HG03558 (cell line): Measurements from ENCODE around the gene DENND11.
A peak's percentile ranks its signal among the peaks of the same experiment; 100 is the strongest.
"Not testable (repeated sequence)": the region's sequence is repeated elsewhere in the genome, so short reads cannot be mapped to it uniquely, and the experiment has no call there.

ENCODE experiments used
- ATAC-seq: cut with Tn5 transposase; IDR thresholded peaks from one replicate; pipeline ENCODE4 v1.9.1; 2021; ENCODE audit warnings: moderate number of reproducible peaks; ENCODE audit not compliant: unreplicated experiment; ENCODE audit errors: extremely low read depth

DENND11 gene

GRCh38 chr7:141709749-141710148, 7.8 kb upstream of the DENND11 start:
- no peak for ATAC-seq

DNA sequence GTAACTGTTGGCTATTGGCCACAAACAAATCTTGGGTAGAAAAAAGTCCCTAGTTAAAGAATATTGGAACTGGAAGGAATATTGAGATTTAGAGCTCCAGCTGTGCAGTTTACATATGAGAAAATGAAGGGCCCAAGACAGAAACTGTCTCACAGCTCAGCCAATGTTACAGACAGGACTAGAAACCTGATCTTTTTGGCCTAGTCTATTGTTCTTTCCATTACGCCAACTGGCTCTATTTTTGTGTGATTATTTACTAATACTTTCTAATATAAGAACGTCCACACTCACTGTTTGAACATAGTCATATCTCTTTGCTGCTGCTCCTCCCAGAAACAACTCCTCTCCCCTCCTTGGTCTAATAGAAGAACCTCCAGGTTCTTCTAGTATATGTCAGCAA, 7.4 kb upstream of the DENND11 start:
- no peak for ATAC-seq

- ATAC-seq, result no peak
Measured at GRCh38 chr7:141708351-141708750, 6.4 kb upstream of the DENND11 start, which contains the start of gene WEE2. WEE2 (plus strand) TSS chr7:141708353; CDS start chr7:141708759, 406 bp downstream.

- ATAC-seq, result no peak
Measured at GRCh38 chr7:141706239-141707064, 4.5 kb upstream of the DENND11 start.

GRCh38 chr7:141704741-141705140, 2.8 kb upstream of the DENND11 start:
- no peak for ATAC-seq

DNA sequence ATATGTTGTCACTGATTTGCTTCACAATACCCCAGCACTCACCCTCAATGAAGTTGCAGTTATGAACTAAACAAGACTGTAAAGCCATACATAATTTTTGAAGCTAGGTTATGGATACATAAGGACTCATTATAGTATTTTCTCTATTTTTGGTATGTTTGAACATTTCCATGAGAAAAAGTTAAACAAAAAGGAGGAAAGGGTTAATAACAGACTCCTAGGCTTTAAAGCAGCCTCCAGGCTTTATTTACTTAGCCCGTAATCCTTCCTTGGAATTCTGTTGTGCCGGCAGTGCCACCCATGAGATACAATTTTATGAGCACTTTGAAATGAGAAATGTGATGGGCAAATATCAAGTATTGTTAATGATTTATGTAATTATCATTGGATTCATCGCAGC, 2.1 kb upstream of the DENND11 start:
- ATAC-seq, result no peak

DNA sequence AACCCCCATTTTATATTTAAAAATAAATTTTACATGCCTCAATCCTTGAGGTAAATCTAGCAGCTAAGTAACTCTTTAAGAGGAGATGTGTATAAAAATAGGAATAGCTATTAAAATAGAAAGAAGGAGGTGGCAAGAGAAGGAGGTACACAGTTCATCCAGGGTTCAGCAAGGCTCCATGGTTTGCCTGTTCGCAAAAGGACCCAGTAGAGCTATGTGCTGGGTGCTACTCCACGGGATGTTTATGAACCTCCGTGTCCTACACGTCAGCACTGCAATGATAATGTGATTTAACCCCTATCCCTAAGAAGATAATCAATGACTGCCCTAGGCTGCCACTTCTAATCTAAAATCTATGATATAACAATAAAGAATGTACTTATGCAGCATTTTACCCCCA, 926 bp upstream of the DENND11 start:
- ATAC-seq, result no peak

- peak; percentile 29 for ATAC-seq
Measured at GRCh38 chr7:141701489-141702046, 398 bp downstream of the DENND11 start.

DNA sequence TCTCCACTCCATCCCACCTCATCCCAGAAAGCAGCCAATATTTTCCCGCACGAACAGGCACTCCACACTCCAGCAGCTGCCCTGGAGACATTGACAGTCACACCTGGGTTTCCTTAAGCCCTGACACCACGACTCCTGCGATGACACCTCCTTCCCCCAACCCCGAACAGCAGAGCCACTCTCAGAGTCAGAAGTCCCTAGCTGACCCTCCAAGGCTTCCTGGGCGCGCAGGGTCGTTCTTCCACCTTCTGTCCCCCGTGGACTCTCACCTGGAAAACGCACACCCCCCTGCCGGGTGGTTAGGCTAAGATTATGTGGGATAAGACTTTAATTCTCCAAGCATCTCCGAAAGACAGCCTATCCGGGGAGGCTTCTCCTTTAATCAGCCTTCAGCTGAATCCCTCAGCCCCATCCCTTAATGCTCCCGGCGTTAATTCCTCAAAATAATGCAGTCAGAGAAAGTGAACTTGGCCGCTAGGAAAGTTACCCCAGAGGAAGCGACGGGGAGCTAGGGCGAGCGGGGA, 1.1 kb downstream of the DENND11 start:
- ATAC-seq, result no peak

DNA sequence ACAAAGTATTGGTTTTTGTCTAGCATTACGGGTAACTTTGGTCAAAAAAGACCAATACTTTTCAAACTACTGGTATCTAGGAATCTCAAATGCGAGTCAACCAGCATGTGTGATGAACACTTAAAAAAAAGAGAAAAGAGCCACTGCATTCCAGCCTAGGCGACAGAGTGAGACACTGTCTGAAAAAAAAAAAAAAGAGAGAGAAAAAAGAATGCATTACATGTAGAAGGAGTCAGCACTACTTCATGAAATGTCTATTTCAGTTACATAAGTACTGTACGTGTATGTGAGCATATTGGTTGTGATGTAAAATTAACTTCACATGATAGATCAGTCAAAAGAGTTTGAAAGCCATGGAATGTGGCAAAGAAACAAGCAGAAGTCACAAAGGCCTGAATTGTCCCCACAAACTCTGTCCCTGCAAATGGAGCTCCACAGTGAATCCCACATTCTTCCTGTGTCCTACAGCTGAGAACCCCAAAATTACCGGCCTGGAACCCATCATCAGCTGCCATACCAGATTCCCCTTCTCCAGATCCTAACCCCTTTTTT, 1.6 kb downstream of the DENND11 start:
- no peak for ATAC-seq

GRCh38 chr7:141699860-141700259, 2.1 kb downstream of the DENND11 start:
- ATAC-seq, result no peak

DNA sequence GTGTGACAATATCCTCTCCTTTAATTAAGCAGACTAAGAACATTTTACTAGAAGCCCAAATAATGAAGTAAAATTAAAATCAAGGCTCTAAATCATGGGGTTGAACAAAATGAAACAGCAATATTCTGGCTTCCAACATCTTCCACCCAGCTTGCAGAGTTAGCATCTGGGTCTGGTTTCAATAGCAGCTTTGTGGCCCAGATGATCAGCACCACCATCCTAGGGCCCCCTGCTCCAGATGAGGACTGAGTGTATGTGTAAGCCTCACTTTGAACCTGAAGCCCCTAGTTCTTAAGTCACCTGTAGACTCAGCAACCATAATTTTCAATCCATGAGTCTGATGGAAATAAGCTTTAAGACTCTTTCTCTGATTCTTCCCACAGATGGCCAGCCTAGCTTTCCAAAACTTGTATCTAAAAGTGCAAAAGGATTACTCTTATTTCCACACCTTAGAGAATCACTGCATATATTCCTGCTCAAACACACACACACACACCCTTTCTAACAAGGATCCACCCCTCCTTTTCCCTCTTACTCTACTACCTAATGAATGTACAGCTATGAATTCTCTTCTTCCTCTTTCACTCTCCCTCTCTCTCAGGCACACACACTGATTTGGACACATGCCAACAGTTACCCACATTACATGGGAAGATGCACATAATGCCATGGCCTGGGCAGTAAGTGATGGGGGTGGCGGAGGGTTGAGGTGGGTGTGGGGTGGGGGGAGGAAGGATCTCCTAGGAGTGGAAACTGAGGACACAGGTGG, 3.5 kb downstream of the DENND11 start:
- ATAC-seq, result no peak

DNA sequence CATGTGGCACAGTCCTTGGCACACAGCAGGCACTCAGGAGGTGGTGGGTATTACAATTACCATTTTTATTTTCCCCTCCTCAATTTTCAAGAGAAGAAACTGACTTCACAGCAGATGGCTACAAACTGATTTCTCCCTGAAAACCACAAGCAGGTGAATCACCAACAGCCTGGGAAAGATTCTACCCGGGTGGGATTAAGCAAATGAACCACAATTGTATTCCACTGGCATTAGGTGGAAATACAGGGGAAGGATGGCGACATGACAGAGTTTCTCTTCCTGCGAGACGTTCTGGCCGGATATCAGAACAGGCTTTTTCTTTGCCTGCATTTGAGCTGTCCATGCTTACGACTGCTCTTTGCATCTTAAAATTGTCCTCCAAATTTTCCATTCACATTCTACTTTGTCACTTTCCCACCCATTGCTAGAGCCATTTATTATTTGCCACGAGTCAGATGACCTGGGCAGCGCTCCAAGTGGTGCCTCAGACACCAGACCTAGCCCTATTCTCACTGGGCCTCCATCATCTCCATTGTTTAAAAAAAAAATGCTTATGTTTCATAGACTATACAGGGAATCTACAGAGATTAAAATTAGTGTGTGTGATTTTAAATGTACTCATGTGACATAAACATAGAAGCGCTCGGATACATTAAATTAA, 4.6 kb downstream of the DENND11 start:
- no peak for ATAC-seq

DNA sequence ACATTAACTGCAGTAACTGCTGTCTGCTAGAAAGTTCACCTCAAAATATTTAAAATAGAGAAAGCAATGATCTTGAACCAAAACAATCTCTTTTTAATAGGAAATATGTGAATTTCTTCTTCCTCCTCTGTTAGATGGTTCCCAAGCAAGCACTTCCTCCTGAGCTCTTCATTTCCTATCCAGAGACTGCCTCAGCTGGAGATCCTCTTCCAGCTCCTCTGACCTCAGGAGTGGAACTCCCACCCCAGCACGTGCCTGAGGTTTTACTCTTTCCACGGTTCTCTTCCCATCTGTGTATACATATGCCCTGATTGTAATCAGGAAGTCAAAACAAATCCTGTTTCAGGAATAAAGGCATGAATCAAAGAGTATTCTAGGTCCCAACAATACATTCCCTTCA, 5.6 kb downstream of the DENND11 start:
- no peak for ATAC-seq

DNA sequence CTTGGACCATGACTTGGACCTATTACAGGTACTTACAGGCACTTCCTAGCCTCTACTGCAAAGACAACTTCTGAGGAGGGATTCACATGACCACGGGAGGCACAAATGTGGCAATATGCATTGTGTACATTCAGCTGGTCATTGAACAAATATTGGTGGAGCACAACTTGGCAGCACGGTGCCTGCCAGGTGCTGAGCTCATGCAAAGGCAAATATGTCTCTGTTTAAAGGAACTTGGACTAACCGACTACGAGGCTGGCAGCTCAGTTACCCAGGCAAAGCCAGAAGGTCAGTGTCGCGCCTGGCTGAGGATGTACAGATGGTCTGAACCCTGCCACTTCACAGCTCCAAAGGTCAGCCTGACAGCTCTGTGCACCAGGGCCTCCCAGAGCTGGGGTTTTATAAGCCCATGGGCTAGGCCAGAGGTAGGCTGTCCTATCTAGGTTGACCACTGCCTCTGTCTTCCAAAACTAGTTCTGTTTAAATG, 6.1 kb downstream of the DENND11 start:
- ATAC-seq, result no peak

DNA sequence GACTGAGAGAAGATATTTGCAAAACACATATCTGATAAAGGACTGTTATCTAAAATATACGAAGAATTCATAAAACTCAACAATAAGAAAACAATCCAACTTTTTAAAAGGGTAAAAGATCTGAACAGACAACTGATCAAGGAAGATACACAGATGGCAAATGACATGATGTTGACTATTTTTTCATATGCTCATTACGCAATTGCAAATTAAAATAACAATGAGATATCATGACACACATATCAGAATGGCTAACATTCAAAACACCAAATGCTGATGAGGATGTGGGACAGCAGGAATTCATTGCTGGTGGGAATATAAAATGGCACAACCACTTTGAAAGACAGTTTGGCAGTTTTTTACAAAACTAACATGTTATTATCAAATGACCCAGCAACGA, 8.9 kb downstream of the DENND11 start:
- no peak for ATAC-seq

DNA sequence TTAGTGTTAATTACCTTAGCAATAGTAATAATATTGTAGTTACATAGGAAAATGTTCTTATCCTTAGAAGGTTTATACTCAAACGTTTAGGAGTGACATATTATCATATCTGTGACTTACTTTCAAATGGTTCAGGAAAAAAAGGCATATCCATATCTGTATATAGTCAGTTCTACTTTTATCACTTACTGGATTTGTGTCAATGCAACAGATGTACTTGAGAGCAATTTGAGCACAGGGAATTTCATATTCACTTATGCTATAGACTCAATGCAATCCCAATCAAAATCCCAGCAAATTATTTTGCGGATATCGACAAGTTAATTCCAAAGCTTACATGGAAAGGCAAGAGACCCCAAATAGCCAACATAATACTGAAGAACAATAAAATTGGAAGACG, 10.0 kb downstream of the DENND11 start:
- no peak for ATAC-seq

DNA sequence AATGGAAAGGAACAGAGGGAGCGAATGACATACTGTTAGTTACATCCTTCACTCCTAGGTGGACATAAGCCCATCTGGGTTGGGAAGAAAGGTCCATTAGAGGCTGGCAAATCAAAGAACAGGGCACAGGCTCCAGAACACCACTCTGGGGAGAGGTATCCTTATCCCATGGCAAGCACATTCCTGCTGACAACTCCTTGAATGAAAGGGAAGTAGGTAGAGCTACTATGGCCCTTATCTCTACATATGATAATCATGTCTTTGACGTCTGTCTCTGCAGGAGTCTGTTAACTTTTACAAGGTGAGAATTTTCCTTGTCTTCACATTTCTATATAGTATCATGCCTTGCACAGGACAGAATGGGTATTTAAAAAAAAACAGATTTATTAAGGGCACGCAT, 10.4 kb downstream of the DENND11 start:
- ATAC-seq, result no peak

GRCh38 chr7:141689072-141689825, 12.7 kb downstream of the DENND11 start:
- not testable (repeated sequence) for ATAC-seq
